Testis (tissue), 3 donors: ENCODE data around the gene A2M. TPM values are rescaled to one million over a fixed set of nuclear protein-coding genes. Genes with fewer than 3 reads are reported as not detected.

ENCODE experiments used
- DNase-seq: peaks from one replicate; pipeline ENCODE4 v3.0.0-alpha.2; 2019
- H3K27ac ChIP-seq, 2 donors: fragments of 200-600 bp; sonication (generic); one replicate each; pipeline ENCODE4 v1.5.1; 2019
- H3K27me3 ChIP-seq: fragments of 200-600 bp; sonication (generic); one replicate; pipeline ENCODE4 v1.5.1; 2019
- H3K36me3 ChIP-seq: fragments of 200-600 bp; sonication (generic); one replicate; pipeline ENCODE4 v1.5.1; 2017; ENCODE audit warnings: low read depth; ENCODE audit errors: missing control alignments
- H3K4me1 ChIP-seq: fragments of 200-600 bp; sonication (generic); one replicate; pipeline ENCODE4 v1.5.1; 2019
- H3K4me3 ChIP-seq, 2 donors: fragments of 200-600 bp; sonication (generic); one replicate each; pipeline ENCODE4 v1.5.1; 2017 to 2019
- H3K9me3 ChIP-seq: fragments of 200-600 bp; sonication (generic); one replicate; pipeline ENCODE4 v1.5.1; 2017
- CTCF ChIP-seq, 3 experiments: fragments of 450-650 bp in 2 of 3; fragments of 200-600 bp in 1 of 3; sonication (generic) in 1 of 3; IDR thresholded peaks; one replicate each; pipeline ENCODE4 v1.5.1; 2016 to 2019; ENCODE audit warnings: antibody characterized with exemption in 3 of 3, mild to moderate bottlenecking in 2 of 3, moderate library complexity in 1 of 3
- POLR2A ChIP-seq: fragments of 450-650 bp; IDR thresholded peaks from one replicate; pipeline ENCODE4 v1.6.1; 2017; ENCODE audit warnings: antibody characterized with exemption, mild to moderate bottlenecking, moderate library complexity
- WGBS, 2 donors: methylation state at CpG; one replicate each; pipeline ENCODE4 v1.1.5; 2018; 5-methylcytosine and 5-hydroxymethylcytosine counted together
- intact Hi-C: fragments of 100-400 bp; cut with DNase I; formaldehyde crosslinking; loops from one replicate; pipeline ENCODE4 v1.15.1; 2023; ENCODE audit warnings: low total_unique reads
- polyA plus RNA-seq: library from polyadenylated mRNA; stranded (reverse); fragments of 350-450 nt; fragmentation: Illumina TruSeq; extraction: RNeasy Lipid Tissue Mini Kit (QIAGEN cat#74804); gene quantifications from one replicate; pipeline ENCODE4 v1.2.3, GENCODE V29; 2014; ENCODE audit warnings: low read depth, low replicate concordance; ENCODE audit not compliant: insufficient read depth
- total RNA-seq, 2 donors: library from RNA; depleted of rRNA; stranded (reverse); fragments of >200 nt; gene quantifications; one replicate each; pipeline ENCODE4 v1.2.3, GENCODE V29; 2016

A2M gene
- total and polyA plus RNA-seq, 3 donors from 2014 or later, result 64.2 to 200 (median 151) TPM

- intact Hi-C loops, result no loop called here
- H3K9me3 ChIP-seq, result no peaks in the 10 kb centered on the region
- no peak overlapping the region for H3K27ac ChIP-seq
Measured at GRCh38 chr12:9109737-9110491, 5.8 kb downstream of the A2M start.

GRCh38 chr12:9109213-9109522, 6.6 kb downstream of the A2M start:
- WGBS, 2 donors, result 89 to 95% methylated on average over 1 of the region's 1 CpG
- no peak overlapping the region for H3K27ac ChIP-seq
- H3K4me1 ChIP-seq, result no peaks in the 10 kb centered on the region
- no peak for DNase-seq
- no peaks in the 10 kb centered on the region for H3K27me3 ChIP-seq
- no peaks in the 10 kb centered on the region for H3K36me3 ChIP-seq
- intact Hi-C loops, result no loop called here
- H3K4me3 ChIP-seq, result no peak overlapping the region
- H3K9me3 ChIP-seq, result no peaks in the 10 kb centered on the region
- TF ChIP-seq CTCF (IDR thresholded peaks at IDR 0.05) (no peak), POLR2A (no peak)

More at GRCh38 chr12:9109737-9110491, 5.8 kb downstream of the A2M start:
- no peaks in the 10 kb centered on the region for H3K27me3 ChIP-seq
- no peak for DNase-seq
- H3K4me1 ChIP-seq, result peaks cover under 1% of the 10 kb centered on the region
- H3K36me3 ChIP-seq, result no peaks in the 10 kb centered on the region
- no peak overlapping the region for H3K4me3 ChIP-seq
- 90 to 96% methylated on average over 3 of the region's 3 CpGs for WGBS, 2 donors
- TF ChIP-seq CTCF (IDR thresholded peaks at IDR 0.05) (no peak), POLR2A (no peak)

GRCh38 chr12:9108504-9109212, 7.1 kb downstream of the A2M start:
- Histone ChIP-seq H3K4me3 (no peak overlapping the region), H3K27me3 (no peaks in the 10 kb centered on the region), H3K27ac (no peak overlapping the region), H3K36me3 (no peaks in the 10 kb centered on the region), H3K9me3 (no peaks in the 10 kb centered on the region), H3K4me1 (no peaks in the 10 kb centered on the region)
- TF ChIP-seq CTCF (IDR thresholded peaks at IDR 0.05), result no peak
- TF ChIP-seq POLR2A, result no peak
- DNase-seq, result no peak
- intact Hi-C loops, result no loop called here
- 71 to 76% methylated on average over 5 of the region's 5 CpGs for WGBS, 2 donors

- H3K36me3 ChIP-seq, result no peaks in the 10 kb centered on the region
- H3K27me3 ChIP-seq, result no peaks in the 10 kb centered on the region
- TF ChIP-seq CTCF (IDR thresholded peaks at IDR 0.05) (no peak), POLR2A (no peak)
- H3K27ac ChIP-seq, result no peak overlapping the region
- H3K4me3 ChIP-seq, result no peak overlapping the region
- H3K9me3 ChIP-seq, result no peaks in the 10 kb centered on the region
- intact Hi-C loops, result no loop called here
- DNase-seq, result no peak
- H3K4me1 ChIP-seq, result no peaks in the 10 kb centered on the region
- WGBS, 2 donors, result 85 to 96% methylated on average over 3 of the region's 3 CpGs
Measured at GRCh38 chr12:9107542-9107873, 8.2 kb downstream of the A2M start.
